Astrocyte of the spinal cord (primary cell): ENCODE measurements around the gene CELSR1.

ENCODE experiments used
- DNase-seq: peaks from one replicate; pipeline ENCODE4 v3.0.0; 2011; ENCODE audit warnings: low read depth, low spot score
- H3K4me3 ChIP-seq: 2 replicates; pipeline ENCODE4 v1.5.1; 2011; ENCODE audit warnings: low read depth, mild to moderate bottlenecking, low read length, moderate library complexity
- in situ Hi-C: cut with HindIII; loops from 2 replicates; pipeline ENCODE4 v1.10.0; 2017; ENCODE audit warnings: low sequenced_read_pairs
- TF ChIP-seq, protein P1 (sequence below): IDR thresholded peaks from 2 replicates; pipeline ENCODE4 v1.5.1; 2012; ENCODE audit warnings: low read depth, mild to moderate bottlenecking, low read length, inconsistent platforms

Gene CELSR1

DNA sequence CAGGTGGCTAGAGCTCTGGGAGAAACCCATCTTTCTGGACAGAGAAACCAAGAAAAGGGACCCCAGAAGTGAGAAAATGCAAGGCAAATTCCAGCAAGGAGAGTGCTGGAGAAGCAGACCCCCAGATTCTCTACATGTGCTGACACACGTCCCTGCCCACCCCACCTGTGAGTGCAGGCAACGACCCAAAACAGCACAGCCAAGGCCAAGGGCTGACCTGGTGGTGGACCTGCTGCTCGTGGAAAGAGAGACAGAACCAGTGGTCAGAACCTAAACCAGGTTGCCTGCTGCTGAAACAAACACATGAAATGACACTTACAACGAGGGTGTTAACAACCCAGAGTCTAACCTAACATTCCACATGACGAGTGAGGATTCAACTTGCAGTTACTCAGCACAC lies 177.3 kb downstream of the CELSR1 start:
- TF ChIP-seq, protein P1, sequence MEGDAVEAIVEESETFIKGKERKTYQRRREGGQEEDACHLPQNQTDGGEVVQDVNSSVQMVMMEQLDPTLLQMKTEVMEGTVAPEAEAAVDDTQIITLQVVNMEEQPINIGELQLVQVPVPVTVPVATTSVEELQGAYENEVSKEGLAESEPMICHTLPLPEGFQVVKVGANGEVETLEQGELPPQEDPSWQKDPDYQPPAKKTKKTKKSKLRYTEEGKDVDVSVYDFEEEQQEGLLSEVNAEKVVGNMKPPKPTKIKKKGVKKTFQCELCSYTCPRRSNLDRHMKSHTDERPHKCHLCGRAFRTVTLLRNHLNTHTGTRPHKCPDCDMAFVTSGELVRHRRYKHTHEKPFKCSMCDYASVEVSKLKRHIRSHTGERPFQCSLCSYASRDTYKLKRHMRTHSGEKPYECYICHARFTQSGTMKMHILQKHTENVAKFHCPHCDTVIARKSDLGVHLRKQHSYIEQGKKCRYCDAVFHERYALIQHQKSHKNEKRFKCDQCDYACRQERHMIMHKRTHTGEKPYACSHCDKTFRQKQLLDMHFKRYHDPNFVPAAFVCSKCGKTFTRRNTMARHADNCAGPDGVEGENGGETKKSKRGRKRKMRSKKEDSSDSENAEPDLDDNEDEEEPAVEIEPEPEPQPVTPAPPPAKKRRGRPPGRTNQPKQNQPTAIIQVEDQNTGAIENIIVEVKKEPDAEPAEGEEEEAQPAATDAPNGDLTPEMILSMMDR: no peak
- no peak for DNase-seq
- H3K4me3 ChIP-seq: no peak overlapping the region
- in situ Hi-C loops: no loop called here

DNA sequence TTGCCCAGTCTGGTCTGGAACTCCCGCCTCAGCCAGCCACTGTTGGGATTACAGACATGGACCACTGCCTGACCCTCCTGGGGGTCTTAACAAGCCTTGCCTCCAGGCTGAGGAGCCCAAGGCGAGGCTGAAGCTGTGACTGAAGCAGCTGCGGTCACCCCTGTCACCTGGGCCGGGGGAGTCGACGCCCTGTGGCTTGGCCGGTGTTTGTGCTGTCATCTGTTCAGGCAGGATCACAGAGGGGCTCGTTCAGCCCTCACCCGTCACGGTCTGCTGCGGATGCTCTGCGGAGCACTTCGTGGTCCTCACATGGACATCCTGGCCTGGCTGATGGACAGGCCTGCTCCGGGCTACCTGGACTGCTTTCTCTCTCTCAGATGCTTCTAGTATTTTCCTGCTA lies 178.1 kb downstream of the CELSR1 start:
- no peak for DNase-seq
- no peak overlapping the region for H3K4me3 ChIP-seq

DNA sequence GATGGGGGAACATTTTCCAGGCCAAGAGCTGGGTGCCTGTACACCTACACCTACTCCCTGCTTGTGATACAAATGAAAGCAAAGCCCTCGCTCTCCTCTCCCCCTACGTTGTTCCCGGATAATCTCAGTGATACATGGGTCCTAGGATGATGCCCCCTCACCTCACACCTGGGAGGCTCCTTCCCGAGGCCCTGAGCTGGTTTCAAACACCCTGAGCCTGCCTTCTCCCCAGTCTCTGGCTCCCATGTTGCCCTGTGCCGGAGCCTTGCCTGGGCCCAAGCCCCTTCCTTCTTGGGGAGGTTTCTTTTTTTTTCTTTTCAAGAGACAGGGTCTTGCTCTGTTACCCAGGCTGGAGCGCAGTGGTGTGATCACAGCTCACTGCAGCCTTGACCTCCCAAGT lies 178.7 kb downstream of the CELSR1 start:
- no peak overlapping the region for H3K4me3 ChIP-seq
- DNase-seq: no peak
- in situ Hi-C loops: no loop called here
- TF ChIP-seq, protein P1: no peak

More for the DNA sequence above, 178.1 kb downstream of the CELSR1 start:
- TF ChIP-seq, protein P1: no peak
- in situ Hi-C loops: no loop called here

DNA sequence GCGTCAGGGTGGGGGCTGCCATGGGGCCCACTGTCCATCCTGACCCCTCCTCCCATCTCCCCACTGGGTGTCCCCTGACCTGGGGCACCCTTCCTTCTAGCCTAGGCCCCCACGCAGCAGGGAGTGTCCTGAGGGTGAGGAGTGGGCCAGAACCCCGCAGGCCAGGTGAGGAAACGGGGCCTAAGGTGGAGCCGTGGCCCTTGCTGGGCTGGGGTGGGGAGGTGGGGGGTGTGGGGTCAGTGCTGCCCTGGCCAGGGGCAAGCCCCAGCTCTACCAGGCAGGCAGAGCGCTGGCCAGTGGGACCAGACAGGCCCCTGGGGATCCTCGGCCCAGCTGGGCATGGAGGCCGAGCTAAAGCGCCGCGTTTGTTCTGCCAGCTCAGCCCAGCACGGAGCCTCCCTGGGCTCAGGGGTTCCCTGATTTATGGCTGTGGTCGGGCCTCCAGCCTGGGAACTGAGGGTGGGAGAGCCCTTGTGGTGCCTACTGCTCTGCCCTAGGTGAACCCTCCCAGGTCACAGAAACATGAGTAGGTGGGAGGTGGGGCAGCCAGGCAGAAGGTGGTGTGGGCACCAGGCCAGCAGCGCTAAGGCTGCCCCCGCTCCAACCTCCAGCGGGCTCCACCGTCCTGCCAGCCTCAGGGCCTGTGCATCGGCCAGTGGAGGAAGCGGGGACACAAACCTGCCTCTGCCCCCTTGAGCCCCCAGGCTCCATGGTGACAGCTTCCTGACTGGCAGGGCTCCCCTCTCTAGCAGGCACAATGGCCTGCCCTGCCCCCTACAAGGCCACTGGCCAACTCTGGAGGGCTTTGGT lies 179.5 kb downstream of the CELSR1 start:
- DNase-seq: no peak
- in situ Hi-C loops: no loop called here
- TF ChIP-seq, protein P1: no peak

DNA sequence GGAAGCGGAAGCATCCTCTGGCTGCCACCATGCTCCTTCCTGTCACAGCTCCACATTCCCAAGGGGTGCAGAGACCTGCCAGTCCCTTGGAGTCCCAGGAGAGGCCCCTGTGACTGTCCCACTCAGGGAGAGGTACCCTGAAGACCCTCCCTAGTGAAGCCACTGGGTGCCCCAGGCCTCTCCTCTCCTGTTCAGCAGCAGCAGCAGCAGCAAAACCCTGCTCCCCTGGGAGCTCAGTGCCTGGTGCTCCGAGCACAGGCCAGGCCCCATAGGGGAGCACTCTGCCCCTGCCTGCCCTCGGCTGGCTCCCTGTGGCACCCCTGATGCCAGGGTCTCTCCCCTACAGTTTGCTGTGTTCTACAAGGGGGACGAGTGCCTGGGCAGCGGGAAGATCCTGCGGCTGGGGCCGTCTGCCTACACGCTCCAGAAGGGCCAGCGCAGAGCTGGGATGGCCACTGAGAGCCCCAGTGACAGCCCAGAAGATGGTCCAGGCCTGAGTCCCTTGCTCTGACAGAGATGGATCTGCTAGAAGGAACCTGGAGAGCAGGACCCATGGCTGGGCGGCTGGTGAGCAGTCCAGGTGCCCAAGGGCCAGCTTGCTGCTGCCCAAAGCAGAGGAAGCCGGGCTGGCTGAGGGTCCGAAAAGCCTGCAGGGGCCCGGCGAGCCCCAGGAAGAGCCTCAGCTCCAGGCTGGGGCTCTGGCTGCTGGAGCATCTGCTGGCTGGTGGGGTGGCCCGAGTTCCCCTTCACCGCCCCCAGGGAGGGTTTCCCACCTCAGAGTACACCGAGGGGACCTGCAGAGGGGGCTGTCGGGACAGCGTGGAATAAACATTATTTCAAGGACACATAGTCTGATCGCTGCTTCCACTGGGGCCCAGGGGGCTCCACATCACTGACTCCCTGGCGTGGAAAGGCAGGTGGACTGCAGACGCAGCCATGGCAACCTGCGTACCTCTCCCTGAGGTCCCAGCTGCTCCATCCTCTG lies 180.6 kb downstream of the CELSR1 start:
- DNase-seq: no peak
- no peak overlapping the region for H3K4me3 ChIP-seq
- TF ChIP-seq, protein P1: no peak
- in situ Hi-C loops: no loop called here

More for the DNA sequence above, 179.5 kb downstream of the CELSR1 start:
- H3K4me3 ChIP-seq: no peak overlapping the region

DNA sequence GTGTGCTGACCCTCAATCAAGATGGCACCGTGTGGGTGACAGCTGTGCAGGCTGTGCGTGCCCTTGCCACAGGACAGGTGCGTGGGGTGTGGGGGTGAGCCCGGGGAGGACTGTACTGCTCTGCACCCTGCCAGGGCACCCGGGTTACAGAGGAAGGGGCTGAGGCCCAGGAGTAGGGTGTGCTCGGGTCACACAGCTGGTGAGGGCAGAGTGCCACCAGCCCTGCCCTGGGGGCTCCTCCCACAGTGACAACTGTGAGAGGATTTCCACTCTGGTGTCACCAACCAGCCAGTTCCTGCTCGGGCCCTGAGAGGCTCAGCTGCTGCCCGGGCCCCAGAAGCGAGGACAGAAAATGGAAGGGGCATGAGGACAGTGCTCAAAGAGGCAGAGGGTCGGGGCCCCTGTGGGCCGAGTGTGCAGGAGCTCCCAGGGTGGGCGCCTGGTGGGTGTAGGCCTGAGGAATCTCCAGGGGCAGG lies 181.4 kb downstream of the CELSR1 start:
- in situ Hi-C loops: no loop called here
- DNase-seq: no peak
- TF ChIP-seq, protein P1: no peak
- H3K4me3 ChIP-seq: no peak overlapping the region
